Peyer's patch (tissue), 4 donors: Measurements from ENCODE around the gene RNASEH1.

ENCODE experiments used
- POLR2A ChIP-seq, 2 donors: fragments of 450-650 bp; IDR thresholded peaks; one replicate each; pipeline ENCODE4 v1.5.1; 2017; ENCODE audit warnings: antibody characterized with exemption in 2 of 2, mild to moderate bottlenecking in 2 of 2, moderate library complexity in 2 of 2
- TF ChIP-seq, protein P1 (sequence below), 6 experiments: fragments of 450-650 bp in 4 of 6; fragments of 200-600 bp in 2 of 6; sonication (generic) in 1 of 6; IDR thresholded peaks; one replicate each; pipeline ENCODE4 v1.5.1; 2017 to 2019; ENCODE audit warnings: antibody characterized with exemption in 6 of 6, mild to moderate bottlenecking in 3 of 6, moderate library complexity in 1 of 6

DNA sequence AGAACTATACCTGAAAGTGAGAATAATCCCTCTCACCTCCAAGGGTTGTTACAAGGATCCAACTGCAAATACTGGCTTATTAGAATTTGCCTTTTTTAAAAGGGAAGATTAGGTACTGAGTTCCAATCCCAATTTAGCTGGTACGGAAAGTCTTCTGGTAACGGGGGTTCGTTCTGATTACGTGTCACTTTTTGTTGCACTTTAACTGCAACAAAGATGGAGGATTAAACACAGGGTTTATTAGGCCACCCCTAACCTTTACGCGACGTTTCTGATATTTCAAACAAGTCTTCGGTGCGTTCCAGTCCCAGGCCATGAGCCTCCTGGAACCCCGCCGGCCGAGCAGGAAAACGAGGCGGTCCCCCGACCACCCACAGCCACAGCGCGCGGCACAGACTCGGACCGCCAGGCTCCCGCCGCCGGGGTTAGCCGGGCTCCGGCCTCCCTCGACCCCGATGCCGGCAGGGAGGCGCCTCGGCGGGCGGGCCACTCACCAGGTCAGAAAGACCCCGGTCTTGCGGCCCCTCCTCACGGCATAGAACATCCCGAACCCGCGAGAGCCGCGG, 411 bp downstream of the RNASEH1 start:
- TF ChIP-seq, protein P1, sequence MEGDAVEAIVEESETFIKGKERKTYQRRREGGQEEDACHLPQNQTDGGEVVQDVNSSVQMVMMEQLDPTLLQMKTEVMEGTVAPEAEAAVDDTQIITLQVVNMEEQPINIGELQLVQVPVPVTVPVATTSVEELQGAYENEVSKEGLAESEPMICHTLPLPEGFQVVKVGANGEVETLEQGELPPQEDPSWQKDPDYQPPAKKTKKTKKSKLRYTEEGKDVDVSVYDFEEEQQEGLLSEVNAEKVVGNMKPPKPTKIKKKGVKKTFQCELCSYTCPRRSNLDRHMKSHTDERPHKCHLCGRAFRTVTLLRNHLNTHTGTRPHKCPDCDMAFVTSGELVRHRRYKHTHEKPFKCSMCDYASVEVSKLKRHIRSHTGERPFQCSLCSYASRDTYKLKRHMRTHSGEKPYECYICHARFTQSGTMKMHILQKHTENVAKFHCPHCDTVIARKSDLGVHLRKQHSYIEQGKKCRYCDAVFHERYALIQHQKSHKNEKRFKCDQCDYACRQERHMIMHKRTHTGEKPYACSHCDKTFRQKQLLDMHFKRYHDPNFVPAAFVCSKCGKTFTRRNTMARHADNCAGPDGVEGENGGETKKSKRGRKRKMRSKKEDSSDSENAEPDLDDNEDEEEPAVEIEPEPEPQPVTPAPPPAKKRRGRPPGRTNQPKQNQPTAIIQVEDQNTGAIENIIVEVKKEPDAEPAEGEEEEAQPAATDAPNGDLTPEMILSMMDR (IDR thresholded peaks at IDR 0.05) = no peak
- no peak for TF ChIP-seq POLR2A (IDR thresholded peaks at IDR 0.05)
